HFF-Myc (cell line): ENCODE measurements around the gene SBF1.

Source experiments
- DNase-seq: peaks from one replicate; pipeline ENCODE4 v3.0.0-alpha.2; 2011; ENCODE audit warnings: low read depth; ENCODE audit errors: extremely low read depth
- H3K4me3 ChIP-seq: replicated peaks from 2 replicates; pipeline ENCODE4 v1.5.1; 2011; ENCODE audit warnings: low read depth, mild to moderate bottlenecking, control low read depth, low read length
- CTCF ChIP-seq: IDR thresholded peaks from 2 replicates; pipeline ENCODE4 v1.5.1; 2012; ENCODE audit warnings: mild to moderate bottlenecking, low read depth, low read length, control low read depth; ENCODE audit errors: missing control alignments

Gene SBF1

GRCh38 chr22:50505276-50505775, 30.5 kb upstream of the SBF1 start:
- no peak for TF ChIP-seq CTCF
- no peak for DNase-seq
- H3K4me3 ChIP-seq = no peak overlapping the region

GRCh38 chr22:50504369-50505211, 29.8 kb upstream of the SBF1 start:
- no peak overlapping the region for H3K4me3 ChIP-seq
- DNase-seq = no peak
- TF ChIP-seq CTCF = no peak

GRCh38 chr22:50503475-50504145, 28.8 kb upstream of the SBF1 start:
- DNase-seq = no peak
- H3K4me3 ChIP-seq = no peak overlapping the region
- no peak for TF ChIP-seq CTCF

- DNase-seq = no peak
- no peak for TF ChIP-seq CTCF
- no peak overlapping the region for H3K4me3 ChIP-seq
Measured at GRCh38 chr22:50502628-50503474, 28.0 kb upstream of the SBF1 start.

- no peak for DNase-seq
- no peak for TF ChIP-seq CTCF
- H3K4me3 ChIP-seq = no peak overlapping the region
Measured at GRCh38 chr22:50502096-50502495, 27.3 kb upstream of the SBF1 start.

- no peak overlapping the region for H3K4me3 ChIP-seq
- no peak for TF ChIP-seq CTCF
- DNase-seq = no peak
Measured at GRCh38 chr22:50500452-50500851, 25.6 kb upstream of the SBF1 start.
